NCI-H510A treated with DMSO at 0.1 percent for 48 hours (cell line): ENCODE results near the gene TTC9C.
"Not testable (repeated sequence)": the region's sequence is repeated elsewhere in the genome, so short reads cannot be mapped to it uniquely, and the experiment has no call there.

Experiments
- DNase-seq: peaks from one replicate; lab custom pipeline; 2025; lab: John Stamatoyannopoulos, UW

The TTC9C gene

DNA sequence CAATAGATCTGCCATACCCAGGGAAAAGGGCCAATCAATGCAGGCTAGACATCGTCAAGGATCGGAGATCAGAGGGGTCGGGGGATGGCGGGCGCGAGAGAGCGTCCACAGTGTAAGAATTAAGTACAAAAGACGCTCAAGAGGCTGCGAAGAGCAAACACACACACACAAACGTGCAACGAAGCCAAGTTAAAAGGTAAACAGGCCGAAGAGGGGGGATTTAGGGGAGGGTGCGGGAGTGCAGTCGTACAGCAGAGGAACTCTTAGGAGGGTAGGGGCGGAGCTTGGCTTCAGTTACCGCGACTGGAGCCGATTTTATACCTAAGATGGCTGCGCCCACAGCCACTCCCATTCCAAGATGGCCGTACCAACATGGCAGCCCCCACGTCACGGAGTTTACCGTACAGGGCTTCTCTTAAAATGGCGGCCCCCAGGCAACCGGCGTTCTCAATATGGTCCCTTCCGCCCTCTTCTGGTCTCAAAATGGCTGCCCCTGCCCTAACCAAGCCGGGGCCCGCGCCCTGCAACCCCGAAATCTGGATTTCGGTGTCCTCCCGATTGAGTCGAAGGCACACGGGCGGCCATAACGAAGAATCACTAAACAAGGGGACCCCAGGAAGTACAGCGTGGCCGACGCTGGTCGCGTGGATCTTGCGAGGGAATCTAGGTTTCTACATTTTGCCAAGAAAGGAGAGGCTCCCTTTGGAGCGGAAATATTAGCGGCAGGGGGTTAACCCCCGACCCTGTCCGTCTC, 18.9 kb upstream of the TTC9C start:
- DNase-seq, result peak; percentile 97

DNA sequence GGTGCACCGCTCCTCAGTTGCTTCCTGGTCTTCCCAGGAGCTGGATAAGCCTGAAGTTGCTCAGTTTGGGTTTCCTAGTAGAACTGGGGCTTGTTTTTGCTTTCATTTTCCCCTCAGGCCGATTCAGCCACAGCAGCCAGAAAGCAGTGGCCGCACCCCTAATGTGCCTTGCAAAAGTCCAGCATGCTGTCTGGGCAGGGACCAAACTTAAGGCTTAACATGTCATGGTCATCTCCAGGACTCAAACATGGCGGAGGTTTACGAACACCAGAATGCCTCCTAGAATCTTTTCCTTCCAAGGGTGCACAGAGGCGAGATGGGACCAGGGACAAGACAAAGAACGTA, 18.3 kb upstream of the TTC9C start:
- DNase-seq, result no peak

DNA sequence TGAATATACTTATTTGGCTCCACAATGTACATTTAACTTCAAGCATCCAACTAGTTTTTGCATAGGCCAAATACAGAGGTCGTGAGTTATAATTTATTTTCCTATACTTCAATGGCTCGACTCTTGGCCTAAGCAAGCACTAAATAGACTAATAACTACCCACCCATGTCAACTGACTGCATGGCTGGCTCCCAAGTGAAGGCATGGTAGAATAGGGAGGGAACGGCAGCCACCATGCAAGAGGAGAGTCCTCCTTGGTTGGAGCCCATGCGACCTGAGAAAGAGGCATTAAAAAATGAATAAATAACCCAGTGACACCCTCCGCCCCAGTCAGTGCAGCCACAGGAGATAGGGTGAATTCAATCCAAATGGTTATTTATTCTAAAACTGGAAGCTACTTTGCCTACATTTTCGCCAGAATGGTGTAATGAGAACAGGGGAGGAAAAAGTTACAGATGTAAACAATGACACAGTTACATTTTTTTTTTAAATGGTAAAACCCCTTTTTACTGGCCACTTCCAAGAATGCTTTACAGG, 15.9 kb upstream of the TTC9C start:
- no peak for DNase-seq

DNA sequence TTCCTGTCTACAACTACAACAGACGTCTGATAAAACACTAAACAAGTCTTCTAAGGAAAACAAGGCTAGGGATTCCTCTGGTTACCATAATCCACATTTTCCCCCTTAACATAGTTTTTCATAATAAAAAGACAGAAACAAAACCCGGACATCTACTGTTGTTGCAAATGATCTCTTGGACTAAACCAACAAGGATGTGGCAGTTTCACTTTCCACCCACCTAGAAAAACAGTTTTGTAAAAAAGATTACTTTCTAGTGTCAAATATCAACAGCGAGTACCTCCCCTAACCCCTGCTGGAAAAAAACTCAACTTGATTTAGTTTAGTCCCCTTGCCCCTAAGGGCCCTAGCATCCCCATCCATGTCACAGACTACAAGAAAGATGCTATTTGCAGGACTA, 15.4 kb upstream of the TTC9C start:
- no peak for DNase-seq

DNA sequence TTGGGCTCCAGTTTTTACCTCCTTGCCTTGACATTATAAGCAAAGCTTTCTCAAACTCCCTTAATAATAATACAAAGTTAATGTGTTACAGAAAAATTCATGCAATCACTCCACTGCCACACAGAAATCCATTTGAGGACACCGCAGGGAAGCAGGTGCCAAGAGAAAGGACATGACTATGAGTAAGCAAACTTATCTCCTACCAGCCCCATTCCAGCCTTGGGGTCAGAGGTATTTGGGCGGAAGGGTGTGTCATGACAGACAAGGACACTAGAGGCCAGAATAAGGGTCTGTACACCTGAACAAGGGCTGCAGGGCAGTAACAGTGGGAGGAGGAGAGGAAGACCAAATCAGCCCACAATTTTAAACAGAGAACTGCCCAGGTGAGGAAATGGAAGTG, 14.9 kb upstream of the TTC9C start:
- no peak for DNase-seq

DNA sequence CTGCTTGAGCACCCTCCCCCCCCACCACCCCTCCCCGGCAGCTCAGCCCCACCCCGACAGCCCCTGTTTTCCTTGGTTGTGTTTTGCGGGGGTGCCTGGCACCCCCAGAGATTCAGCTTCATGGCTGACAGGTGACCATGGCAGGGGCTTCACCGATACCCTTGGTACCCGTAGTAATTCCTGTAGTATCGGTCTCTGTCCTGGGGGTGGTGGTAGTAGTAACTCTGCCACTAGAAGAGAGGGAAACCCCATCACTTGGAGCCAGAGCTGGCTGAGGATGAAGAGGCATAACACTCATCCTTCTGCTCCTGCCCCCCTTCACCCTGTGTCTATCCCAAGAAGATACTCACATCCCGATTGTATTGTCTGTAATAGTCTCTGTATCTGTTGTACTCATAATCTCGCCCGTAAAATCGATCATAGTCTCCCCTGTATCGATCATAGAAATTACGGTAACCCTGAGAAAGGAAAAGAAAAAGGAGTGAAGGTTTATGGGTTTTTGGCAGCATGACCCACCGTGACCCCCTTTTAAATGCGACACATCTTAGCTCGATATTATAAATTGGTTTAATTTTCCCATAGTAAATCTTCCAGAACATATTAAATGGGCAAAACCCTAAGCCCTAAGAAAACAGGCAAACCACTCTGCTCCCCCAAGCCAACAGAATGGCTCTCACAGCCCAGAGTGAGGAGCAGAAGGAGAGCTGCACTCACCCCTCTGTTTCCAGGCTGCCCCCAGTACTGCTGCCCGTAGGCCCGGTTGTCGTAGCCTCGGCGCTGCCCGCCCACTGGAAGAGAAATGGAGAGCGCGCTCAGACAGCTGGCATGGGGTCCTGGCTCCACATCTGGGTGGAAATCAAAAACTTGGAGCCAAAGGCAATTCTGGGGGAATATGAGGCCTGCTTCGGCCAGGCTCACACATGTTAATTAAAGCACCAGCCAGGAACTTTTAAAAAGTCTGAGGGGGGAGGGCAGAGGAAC, 12.8 kb upstream of the TTC9C start:
- DNase-seq, result no peak

DNA sequence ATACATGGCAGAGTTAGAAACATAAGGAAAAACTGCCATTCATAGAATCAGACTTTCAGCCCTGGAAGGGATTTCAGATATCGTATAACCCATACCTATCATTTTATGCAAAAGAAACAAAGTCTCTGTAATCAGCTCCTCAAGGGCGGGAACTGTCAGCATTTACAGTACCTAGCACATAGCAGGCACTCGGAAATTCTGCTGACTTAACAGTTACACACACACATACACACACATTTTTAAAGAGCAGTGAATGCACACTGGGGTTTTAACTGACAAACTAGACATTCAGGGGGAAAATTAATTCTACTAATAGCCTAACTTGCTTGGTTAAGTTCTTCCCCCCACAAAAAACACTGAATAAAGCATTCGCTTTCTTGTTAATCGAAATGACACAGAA, 12.1 kb upstream of the TTC9C start:
- DNase-seq, result no peak

DNA sequence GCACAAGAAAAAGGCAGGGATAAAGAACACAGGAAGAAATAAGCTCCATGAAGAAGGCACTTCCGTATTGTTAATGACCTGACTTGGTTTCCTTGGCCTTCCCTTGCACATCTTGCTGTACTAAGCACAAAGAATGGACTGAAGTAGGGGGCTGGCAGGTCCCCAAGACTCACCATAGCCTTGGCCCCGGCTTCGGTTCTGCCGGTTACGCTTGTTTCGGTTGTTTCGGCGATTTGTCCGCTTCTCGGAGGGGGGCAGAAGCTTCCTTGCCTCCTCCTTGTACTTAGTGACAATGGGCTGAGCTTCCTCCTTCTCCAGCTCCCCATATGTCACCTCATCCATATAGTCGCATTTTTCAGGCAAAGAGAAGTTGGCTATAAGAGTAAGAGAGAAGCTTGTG, 11.5 kb upstream of the TTC9C start:
- no peak for DNase-seq

DNA sequence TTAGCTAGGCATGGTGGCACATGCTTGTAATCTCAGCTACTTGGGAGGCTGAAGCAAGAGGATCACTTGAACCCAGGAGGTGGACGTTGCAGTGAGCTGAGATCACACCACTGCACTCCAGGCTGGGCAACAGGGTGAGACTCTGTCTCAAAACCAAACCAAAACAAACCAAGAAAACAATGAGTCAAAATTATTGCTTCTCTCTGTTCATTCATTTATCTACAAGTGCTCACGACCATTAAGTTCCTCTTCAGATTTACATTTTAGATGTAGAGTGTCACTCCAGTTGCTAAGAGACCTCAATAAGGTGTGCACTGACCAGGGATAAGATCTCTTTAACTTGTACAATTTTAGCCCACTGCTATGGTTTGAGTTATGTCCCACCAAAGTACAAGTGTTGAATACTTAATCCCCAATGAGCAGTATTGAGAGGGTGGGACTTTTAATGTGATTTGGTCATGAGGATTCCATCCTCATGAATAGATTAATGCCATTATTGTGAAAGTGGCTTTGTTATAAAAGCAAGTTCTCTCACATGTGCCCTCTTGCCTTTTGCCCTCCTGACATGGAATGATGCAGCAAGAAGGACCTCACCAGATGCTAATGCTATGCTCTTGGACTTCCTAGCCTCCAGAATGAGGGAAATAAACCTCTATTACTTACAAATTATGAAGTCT, 8.8 kb upstream of the TTC9C start:
- DNase-seq, result no peak

DNA sequence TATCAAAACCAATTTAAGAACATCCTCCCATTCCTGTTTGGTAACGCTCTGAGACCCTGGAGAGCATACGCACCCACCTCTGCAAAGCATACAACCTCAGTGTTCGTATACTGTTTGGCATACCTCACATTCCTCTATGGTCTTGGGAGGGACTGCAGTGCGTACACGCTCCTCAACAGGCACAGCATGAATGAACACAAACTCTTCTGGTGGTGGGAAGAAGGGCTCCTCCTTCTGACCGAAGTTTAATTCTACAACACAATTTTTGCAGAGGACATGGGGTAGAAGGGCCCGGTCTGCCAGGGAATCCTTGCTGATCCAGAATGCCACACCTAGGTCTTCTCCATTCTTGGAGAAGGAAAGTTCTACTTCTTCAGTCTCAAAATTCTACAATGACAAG, 6.3 kb upstream of the TTC9C start:
- no peak for DNase-seq

DNA sequence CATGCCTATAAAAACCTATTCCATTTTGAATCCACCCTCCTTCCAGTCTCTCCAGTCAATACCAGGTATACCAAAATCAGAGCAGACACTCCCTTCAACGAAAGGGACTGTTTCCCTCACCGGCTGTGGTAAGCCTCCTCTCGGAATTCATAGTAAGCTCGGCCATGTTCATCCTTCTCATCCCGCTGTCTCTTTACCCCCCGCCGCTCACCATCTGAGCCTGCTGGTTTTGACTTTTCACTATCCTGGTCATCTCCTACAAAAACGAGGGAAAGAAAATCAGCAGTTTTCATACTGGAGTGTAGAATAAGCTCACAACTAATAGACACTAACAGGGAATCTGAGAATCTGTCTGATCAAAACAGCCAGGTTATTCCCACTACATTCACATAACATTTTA, 4.1 kb upstream of the TTC9C start:
- DNase-seq, result no peak

DNA sequence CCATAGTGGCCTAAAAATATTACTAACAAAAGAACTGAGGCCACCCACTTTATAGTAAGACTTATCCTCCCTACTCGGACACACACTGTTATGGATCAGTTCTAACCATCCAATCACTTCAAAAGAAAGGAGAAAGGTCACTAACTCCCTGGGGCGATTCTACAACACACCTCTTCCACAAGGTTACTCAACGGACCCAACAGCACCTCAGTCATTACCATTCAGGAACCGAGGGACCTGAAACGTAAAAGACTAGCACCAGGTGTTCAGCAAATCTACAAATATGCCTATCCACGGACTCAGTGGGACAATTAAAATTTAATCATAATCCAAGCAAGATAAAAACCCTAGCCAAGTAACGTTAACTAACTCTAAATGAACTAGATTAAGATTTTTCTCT, 2.6 kb upstream of the TTC9C start:
- no peak for DNase-seq

DNA sequence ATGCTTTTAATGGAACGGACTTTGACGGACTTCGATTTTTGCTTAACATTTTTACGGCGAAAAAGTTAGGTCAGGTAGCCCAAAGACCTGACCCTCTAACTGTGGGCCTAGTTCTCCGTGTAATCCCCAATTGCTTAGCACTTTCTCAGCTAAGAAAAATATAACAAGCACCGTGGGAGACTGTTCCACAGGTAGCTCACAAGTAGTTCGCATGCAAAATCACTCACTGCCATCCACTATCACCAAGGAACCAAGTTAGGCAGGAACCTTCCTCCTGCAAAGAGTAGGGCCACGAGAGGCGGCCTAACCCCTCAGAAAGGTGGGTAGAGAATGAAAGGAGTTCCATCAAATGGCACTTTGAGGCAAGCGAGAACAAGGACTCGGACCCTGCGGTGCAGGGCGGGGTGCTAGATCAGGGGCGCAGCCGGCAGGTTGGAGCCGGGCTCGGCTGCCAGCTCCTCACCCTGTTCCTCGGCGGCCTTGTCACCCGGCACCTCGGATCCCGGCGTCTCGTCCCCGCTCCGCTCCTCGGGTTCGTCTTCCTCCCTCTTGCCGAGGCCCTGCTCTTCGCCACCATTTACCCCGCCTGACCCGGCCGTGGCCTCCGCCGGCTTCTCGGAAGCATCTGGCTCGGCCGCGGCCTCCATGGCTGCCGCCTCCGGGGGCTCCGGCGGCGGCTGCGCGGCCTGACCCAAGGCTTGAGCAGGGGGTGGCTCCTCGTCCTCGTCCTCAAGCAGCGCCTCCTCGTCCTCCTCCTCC, 2.0 kb upstream of the TTC9C start:
- no peak for DNase-seq

DNA sequence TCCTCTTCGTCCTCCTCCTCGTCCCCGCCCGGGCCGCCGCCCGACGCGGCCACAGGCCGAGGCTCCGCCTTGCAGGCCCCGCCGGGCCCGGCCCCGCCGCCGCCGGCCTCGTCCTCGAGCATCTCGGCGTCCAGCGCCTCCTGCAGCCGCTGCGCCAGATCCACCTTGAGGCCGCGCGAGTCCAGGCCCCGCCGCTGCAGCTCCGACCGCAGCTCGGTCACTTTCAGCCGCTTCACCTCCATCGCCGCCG, 1.4 kb upstream of the TTC9C start:
- DNase-seq, result no peak

DNA sequence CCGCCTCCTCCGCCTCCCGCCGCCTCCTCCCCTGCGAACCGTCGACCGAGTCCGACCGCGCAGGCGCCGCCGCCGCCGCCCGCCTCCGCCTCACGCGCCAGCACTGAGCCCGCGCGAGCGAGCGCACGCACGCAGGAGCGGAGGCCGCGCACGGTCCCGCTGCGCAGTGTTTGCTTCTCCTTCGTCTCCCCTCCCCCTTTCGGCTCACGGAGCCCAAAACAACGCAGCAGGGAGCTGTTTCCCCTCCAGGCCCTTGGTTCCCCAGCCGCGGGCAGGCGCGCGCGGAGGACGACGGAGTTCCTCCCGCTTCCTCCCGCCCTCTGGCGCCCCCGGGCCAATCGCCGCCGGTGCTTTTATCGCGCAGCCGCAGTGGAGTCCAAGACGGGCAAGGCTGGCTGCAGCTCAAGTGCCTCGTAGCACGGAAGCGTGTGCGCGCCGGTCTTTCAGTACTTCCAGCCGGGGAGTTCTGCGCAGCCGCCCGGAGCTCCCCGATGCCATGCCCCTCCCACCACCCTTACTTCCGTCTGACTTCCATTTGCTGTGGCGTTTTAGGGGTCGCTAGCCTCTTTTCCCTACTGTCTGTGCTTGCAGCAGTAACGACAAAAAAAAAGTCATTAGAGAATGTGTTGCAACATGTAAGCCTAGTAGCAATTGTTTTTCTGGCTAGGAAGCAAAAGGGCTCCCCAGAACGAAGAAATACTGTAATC, 968 bp upstream of the TTC9C start, which contains the start of gene HNRNPUL2:
Gene HNRNPUL2 (minus strand): TSS at position 293 of the 707 bp plus-strand sequence. CDS start 301 bp downstream, outside the sequence.
- peak; percentile 98 for DNase-seq

DNA sequence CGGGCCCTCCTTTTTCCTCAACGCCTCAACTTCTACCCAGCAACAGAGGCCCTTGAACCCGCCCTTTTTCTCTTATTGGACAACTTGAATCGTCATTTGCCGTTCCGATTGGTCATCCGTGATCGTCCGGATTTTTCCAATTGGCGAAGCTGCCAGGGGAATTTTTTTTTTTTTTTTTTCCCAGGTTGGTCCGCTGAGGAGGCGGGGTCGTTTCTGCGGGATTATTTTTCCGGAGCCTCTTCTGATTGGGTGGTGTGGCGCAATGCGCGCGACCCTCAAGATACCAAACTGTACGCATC, 465 bp upstream of the TTC9C start:
- peak; percentile 95 for DNase-seq

DNA sequence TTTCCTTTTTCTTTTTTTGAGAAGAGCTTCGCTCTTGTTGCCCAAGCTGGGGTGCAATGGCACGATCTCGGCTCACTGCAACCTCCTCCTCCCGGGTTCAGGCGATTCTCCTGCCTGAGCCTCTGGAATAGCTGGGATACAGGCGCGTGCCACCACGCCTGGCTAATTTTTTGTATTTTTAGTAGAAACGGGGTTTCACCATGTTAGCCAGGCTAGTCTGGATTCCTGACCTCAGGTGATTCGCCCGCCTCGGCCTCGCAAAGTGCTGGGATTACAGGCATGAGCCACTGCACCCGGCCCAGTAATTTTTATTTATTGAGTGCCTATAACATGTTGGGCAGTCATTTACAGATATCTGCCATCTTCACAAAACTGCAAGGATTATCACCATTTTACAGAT, 1.8 kb downstream of the TTC9C start:
- not testable (repeated sequence) for DNase-seq

DNA sequence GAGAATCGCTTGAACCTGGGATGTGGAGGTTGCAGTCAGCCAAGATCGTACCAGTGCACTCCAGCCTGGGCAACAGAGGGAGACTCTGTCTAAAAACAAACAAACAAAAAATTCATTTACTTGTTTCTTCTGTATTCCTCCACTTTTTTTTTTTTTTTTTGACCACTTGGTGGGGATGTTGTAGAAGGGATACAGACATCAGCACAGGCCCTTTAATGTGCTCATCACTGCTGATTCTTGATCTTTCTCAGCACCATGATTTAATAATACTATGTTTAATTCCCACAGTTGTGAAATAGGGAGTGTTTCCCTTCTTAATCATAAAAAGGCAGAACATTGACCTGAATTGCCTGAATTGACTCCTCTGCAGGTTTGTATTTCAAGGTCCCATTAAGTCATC, 4.5 kb downstream of the TTC9C start:
- DNase-seq, result no peak

DNA sequence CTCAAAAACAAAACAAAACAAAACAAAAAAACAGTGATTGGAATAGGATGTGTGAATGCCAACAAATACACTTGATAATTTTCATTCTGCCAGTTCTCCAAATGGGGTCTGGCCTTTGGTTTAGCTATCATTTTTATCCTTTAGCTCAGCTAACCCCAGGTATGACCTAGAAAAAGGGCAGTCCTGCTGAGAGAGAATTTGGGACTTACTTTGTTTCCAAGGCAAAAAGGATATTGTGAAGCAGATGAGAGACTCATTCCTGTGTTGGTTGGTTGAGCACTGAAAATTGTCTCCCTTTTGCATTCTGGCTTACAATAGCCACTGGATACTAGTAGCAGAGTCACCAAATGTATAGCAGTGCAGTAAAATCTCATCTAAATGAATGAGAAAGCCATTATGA, 8.9 kb downstream of the TTC9C start:
- DNase-seq, result no peak

DNA sequence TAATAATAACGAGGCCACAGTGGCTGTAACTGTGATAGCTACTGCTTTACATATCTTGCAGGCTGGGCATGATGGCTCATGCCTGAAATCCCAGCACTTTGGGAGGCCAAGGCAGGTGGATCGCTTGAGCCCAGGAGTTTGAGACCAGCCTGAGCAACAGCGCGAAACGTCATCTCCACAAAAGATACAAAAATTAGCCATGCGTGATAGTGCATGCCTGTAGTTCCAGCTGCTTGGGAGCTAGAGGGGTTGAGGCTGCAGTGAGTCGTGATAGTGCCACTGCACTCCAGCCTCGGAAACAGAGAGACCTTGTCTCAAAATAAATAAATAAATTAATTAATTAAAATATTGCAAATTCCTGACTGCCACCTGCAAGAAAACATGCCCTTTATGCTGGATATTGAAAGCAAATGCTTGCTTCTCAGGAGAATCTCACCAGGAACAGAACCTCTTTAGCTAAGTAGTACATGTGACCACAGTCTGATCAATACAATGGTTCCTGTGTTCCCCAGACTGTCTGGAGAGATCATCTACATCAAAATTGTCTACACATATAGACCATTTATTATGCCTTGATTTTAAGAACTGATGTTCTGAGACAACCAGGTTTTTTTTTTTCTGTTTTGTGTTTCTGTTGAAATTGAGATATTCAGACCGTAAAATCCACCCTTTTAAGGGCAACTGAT, 19.3 kb downstream of the TTC9C start:
- no peak for DNase-seq

DNA sequence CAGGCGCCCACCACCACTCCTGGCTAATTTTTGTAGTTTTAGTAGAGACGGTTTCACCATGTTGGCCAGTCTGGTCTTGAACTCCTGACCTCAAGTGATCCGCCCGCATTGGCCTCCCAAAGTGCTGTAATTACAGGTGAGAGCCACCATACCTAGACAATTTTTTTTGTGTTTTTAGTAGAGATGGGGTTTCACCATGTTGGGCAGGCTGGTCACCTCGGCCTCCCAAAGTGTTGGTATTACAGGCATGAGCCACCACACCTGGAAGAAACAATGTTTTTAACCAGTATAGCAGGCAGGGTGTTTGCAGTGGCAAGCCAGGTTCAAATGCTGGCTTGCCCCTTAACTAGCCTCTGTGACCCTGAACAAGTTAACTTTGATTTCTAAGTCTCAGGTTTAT, 21.6 kb downstream of the TTC9C start:
- DNase-seq, result not testable (repeated sequence)
